Activated T-cell treated with anti-CD3 and anti-CD28 coated beads, Interleukin-2, amount 50 U/mL, for 24 hours (primary cell): ENCODE results near the gene EIF2S2.

ENCODE experiments used
- DNase-seq: peaks from one replicate; pipeline ENCODE4 v3.0.0-alpha.2; 2020
- H3K27ac Mint-ChIP-seq: 2 replicates; pipeline ENCODE4 v1.8.0; 2020; ENCODE audit warnings: mild to moderate bottlenecking, mixed read lengths
- H3K27me3 Mint-ChIP-seq: 2 replicates; pipeline ENCODE4 v1.8.0; 2020; ENCODE audit warnings: mixed read lengths
- H3K36me3 Mint-ChIP-seq: 2 replicates; pipeline ENCODE4 v1.8.0; 2020; ENCODE audit warnings: low read depth, mixed read lengths
- H3K4me1 Mint-ChIP-seq: 2 replicates; pipeline ENCODE4 v1.8.0; 2020; ENCODE audit warnings: low read depth, mixed read lengths
- H3K4me3 Mint-ChIP-seq: 2 replicates; pipeline ENCODE4 v1.8.0; 2020; ENCODE audit warnings: mild to moderate bottlenecking, moderate library complexity, mixed read lengths
- H3K9me3 Mint-ChIP-seq: 2 replicates; pipeline ENCODE4 v1.8.0; 2020; ENCODE audit warnings: mixed read lengths

EIF2S2 gene

GRCh38 chr20:34088305-34089174 lies 23.5 kb downstream of the EIF2S2 start:
- no peaks in the 10 kb centered on the region for H3K9me3 Mint-ChIP-seq
- DNase-seq, result no peak
- peaks cover 95% of the 10 kb centered on the region for H3K36me3 Mint-ChIP-seq
- peak overlapping the region; percentile 81 for H3K27ac Mint-ChIP-seq
- no peak overlapping the region for H3K4me3 Mint-ChIP-seq
- no peaks in the 10 kb centered on the region for H3K27me3 Mint-ChIP-seq
- H3K4me1 Mint-ChIP-seq, result peaks cover 19% of the 10 kb centered on the region

DNA sequence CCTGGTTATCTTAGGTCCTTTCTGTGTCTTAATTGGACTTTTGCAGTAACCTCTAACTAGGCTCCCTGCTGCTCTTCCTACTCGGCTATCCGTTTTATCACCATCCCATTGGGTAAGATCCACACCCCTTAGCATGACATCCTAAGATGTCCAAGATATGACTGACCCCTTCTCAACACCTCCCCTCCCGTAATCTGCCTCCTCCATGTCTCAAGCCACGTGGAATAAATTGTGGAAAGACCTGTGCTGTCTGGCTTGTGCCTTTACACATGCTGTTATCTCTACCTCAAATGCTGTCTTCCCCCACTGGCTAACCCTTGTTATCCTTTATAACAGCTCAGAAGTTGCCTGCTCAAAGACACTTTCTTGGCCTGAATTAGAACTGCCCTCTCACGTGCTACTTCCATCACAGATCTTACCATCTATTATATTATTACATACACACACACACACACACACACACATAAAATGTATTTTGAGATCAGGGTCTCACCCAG lies 26.5 kb downstream of the EIF2S2 start:
- Mint-ChIP-seq H3K9me3 (no peaks in the 10 kb centered on the region), H3K27ac (peak overlapping the region; percentile 22), H3K27me3 (no peaks in the 10 kb centered on the region), H3K36me3 (peaks cover 97% of the 10 kb centered on the region), H3K4me1 (peaks cover 10% of the 10 kb centered on the region), H3K4me3 (no peak overlapping the region)
- DNase-seq, result no peak

DNA sequence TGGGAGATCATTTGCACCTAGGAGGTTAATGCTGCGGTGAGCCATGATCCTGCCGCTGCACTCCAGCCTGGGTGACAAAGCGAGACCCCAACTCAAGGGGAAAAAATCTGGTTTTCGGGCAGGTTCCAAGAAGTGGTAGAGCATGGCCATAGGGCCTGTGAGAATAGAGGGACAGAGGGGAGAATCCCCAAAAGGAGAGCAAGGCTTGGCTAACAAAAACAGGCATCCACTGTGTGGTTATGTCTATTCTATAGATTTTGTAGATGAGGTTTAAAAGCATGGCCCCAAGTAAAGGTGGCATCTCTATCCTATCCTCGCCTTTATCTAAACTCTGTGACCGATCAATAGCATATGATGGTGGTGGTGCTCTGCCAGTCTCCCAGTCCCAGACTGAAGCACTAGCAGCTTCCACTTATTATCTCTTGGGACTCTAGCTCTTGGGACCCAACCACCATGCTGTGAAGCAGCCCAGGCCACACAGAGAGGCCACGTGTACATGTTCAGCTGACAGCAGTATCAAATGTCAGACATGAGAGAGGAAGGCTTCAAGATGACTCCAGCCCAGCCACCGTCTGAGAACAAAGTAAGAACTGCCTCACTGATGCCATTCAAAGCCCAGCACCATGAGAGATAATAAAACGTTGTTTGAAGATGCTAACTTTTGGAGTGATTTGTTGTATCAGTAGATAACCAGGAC lies 27.7 kb downstream of the EIF2S2 start:
- DNase-seq, result no peak
- H3K4me3 Mint-ChIP-seq, result no peak overlapping the region
- peaks cover 10% of the 10 kb centered on the region for H3K4me1 Mint-ChIP-seq
- peaks cover 95% of the 10 kb centered on the region for H3K36me3 Mint-ChIP-seq
- H3K27me3 Mint-ChIP-seq, result no peaks in the 10 kb centered on the region
- H3K27ac Mint-ChIP-seq, result peak overlapping the region; percentile 47
- no peaks in the 10 kb centered on the region for H3K9me3 Mint-ChIP-seq

DNA sequence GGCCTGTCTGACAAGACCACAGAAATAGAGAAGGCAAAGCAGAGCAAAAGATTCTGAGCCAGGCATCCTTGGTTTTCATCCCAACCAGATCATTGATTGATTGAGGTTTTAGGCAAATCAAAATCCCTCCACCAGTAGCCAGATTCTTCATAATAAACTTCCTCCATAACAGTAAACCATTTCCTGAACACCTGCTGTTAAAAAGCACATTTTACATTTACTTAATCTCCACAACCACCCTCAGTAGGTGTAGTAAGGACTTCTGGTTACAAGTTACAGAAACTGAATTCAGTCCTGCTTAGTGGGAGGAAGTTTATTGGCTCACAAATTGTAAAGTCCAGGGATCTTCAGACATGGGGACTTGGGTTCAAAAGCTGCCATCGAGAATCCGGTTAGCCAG lies 28.3 kb downstream of the EIF2S2 start:
- DNase-seq, result no peak
- peaks cover 8% of the 10 kb centered on the region for H3K4me1 Mint-ChIP-seq
- peak overlapping the region; percentile 42 for H3K27ac Mint-ChIP-seq
- H3K4me3 Mint-ChIP-seq, result no peak overlapping the region
- H3K27me3 Mint-ChIP-seq, result no peaks in the 10 kb centered on the region
- peaks cover 95% of the 10 kb centered on the region for H3K36me3 Mint-ChIP-seq
- no peaks in the 10 kb centered on the region for H3K9me3 Mint-ChIP-seq

- H3K4me3 Mint-ChIP-seq, result no peak overlapping the region
- H3K27ac Mint-ChIP-seq, result peak overlapping the region; percentile 57
- no peaks in the 10 kb centered on the region for H3K9me3 Mint-ChIP-seq
- no peak for DNase-seq
- H3K36me3 Mint-ChIP-seq, result peaks cover 95% of the 10 kb centered on the region
- H3K27me3 Mint-ChIP-seq, result no peaks in the 10 kb centered on the region
- peaks cover 4% of the 10 kb centered on the region for H3K4me1 Mint-ChIP-seq
Measured at GRCh38 chr20:34083137-34083536, 28.9 kb downstream of the EIF2S2 start.

- H3K36me3 Mint-ChIP-seq, result peaks cover 95% of the 10 kb centered on the region
- H3K27ac Mint-ChIP-seq, result peak overlapping the region; percentile 57
- no peaks in the 10 kb centered on the region for H3K4me1 Mint-ChIP-seq
- H3K27me3 Mint-ChIP-seq, result no peaks in the 10 kb centered on the region
- DNase-seq, result no peak
- no peaks in the 10 kb centered on the region for H3K9me3 Mint-ChIP-seq
- H3K4me3 Mint-ChIP-seq, result no peak overlapping the region
Measured at GRCh38 chr20:34082232-34082887, 29.7 kb downstream of the EIF2S2 start.

DNA sequence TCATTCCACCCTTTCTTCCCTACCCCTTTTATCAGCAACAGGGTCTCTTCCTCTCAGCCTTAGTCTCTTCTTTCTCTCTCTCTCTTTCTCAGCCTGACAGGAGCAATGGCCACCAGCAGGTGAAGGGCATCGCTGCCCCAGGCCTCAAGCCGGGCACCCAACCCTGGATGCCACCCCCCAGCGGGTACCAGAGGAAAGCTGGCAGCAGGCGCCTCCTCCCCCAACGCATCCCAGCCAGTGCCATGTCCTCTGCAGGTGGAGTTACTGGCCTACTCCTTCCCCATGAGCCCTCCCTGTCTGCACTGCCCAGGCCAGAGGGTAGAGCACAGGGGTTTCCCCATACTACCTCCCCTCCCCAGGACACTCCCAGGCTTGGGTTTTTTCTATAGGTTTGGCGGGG lies 32.2 kb downstream of the EIF2S2 start:
- H3K27ac Mint-ChIP-seq, result peak overlapping the region; percentile 67
- no peaks in the 10 kb centered on the region for H3K27me3 Mint-ChIP-seq
- H3K4me3 Mint-ChIP-seq, result no peak overlapping the region
- no peak for DNase-seq
- H3K9me3 Mint-ChIP-seq, result no peaks in the 10 kb centered on the region
- no peaks in the 10 kb centered on the region for H3K4me1 Mint-ChIP-seq
- peaks cover 96% of the 10 kb centered on the region for H3K36me3 Mint-ChIP-seq

DNA sequence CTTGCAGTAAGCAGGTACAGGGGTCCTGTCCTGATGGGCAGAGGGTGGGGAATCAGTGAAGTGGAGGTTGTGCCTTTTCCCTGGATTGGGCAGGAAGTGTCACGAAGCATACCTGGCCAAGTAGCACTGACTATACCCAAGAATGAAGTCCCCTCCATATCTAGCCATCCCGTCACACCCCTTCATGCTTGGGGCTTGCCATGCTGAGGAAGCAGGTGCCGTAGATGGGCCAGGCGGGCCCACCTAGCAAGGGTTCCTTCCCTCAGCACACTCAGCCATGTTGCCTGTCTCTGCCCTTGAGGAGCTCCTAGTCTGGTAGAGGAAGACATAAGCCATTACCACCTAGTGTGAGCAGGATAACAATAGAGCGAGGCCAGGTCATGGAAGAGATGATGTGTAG lies 33.5 kb downstream of the EIF2S2 start:
- Mint-ChIP-seq H3K27ac (peak overlapping the region; percentile 67), H3K27me3 (no peaks in the 10 kb centered on the region), H3K36me3 (peaks cover 94% of the 10 kb centered on the region), H3K9me3 (no peaks in the 10 kb centered on the region), H3K4me3 (no peak overlapping the region), H3K4me1 (peaks cover 11% of the 10 kb centered on the region)
- no peak for DNase-seq

DNA sequence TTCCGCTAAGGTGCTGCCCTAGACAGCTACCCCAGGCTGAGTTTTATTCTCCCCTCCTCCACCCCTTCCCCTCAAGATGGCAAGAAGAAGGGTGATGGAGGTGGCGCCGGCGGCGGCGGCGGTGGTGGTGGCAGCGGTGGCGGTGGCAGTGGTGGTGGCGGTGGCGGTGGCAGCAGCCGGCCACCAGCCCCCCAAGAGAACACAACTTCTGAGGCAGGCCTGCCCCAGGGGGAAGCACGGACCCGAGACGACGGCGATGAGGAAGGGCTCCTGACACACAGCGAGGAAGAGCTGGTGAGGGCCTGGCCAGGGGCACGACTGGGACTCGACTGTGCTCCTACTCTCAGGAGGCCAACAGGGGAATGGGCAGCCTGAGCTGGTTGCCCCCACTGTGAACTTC lies 35.1 kb downstream of the EIF2S2 start:
- H3K9me3 Mint-ChIP-seq, result no peaks in the 10 kb centered on the region
- no peak for DNase-seq
- peaks cover 16% of the 10 kb centered on the region for H3K4me1 Mint-ChIP-seq
- no peak overlapping the region for H3K4me3 Mint-ChIP-seq
- H3K27ac Mint-ChIP-seq, result no peak overlapping the region
- H3K27me3 Mint-ChIP-seq, result no peaks in the 10 kb centered on the region
- H3K36me3 Mint-ChIP-seq, result peaks cover 92% of the 10 kb centered on the region

- Mint-ChIP-seq H3K27ac (peak overlapping the region; percentile 48), H3K36me3 (peaks cover 89% of the 10 kb centered on the region)
Measured at GRCh38 chr20:34075647-34076046, 36.4 kb downstream of the EIF2S2 start.

DNA sequence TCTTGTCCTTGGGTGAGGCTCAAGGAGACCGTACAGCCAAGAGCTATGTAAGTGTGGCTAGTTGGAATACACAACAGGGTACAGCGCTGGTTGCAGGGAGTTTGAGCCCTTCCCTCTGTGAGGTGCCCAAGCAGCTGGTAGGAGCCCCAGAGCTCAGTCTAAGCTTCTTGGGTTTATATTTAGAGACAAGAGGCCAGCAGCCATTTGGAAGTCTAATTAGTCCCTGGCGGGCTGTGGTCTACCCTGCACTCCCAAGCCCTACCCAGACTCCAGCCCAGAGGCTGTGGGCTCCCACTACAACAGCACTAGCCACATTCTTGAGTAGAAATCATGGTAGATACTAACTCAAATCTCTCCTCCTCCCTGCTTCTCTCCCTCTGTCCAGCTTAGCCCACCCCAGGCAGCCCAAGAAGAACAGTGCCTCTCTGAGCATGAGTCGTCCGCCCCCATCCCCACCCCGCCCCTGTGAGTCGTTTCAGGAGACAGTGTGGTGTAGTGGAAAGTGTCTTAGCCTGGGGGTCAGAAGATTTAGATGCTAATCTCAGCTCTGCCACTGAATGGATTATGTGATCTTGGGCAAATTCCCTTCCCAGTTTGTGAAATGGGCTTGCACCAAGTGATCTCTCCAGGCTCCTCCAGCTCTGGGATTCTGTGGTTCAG lies 37.8 kb downstream of the EIF2S2 start:
- no peak for DNase-seq
- Mint-ChIP-seq H3K4me1 (peaks cover 36% of the 10 kb centered on the region), H3K4me3 (no peak overlapping the region), H3K27me3 (no peaks in the 10 kb centered on the region), H3K36me3 (peaks cover 78% of the 10 kb centered on the region), H3K27ac (peak overlapping the region; percentile 76), H3K9me3 (no peaks in the 10 kb centered on the region)

More at GRCh38 chr20:34075647-34076046, 36.4 kb downstream of the EIF2S2 start:
- peaks cover 22% of the 10 kb centered on the region for H3K4me1 Mint-ChIP-seq
- no peak for DNase-seq
- no peaks in the 10 kb centered on the region for H3K27me3 Mint-ChIP-seq
- H3K4me3 Mint-ChIP-seq, result no peak overlapping the region
- H3K9me3 Mint-ChIP-seq, result no peaks in the 10 kb centered on the region

GRCh38 chr20:34072778-34073177 lies 39.3 kb downstream of the EIF2S2 start:
- Mint-ChIP-seq H3K27ac (peak overlapping the region; percentile 45), H3K4me3 (no peak overlapping the region), H3K36me3 (peaks cover 63% of the 10 kb centered on the region), H3K9me3 (no peaks in the 10 kb centered on the region), H3K27me3 (no peaks in the 10 kb centered on the region), H3K4me1 (peaks cover 50% of the 10 kb centered on the region)
- DNase-seq, result no peak

DNA sequence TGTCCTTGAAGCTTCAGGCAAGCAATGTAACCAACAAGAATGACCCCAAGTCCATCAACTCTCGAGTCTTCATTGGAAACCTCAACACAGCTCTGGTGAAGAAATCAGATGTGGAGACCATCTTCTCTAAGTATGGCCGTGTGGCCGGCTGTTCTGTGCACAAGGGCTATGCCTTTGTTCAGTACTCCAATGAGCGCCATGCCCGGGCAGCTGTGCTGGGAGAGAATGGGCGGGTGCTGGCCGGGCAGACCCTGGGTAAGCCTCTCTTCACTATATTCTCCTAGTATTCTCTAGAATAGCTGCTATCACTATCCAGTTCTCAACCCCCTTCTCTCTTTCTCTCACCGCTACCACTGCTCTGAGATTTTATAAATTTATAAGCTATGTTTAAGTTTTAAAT lies 40.0 kb downstream of the EIF2S2 start:
- Mint-ChIP-seq H3K27ac (peak overlapping the region; percentile 56), H3K27me3 (no peaks in the 10 kb centered on the region), H3K36me3 (peaks cover 56% of the 10 kb centered on the region)

DNA sequence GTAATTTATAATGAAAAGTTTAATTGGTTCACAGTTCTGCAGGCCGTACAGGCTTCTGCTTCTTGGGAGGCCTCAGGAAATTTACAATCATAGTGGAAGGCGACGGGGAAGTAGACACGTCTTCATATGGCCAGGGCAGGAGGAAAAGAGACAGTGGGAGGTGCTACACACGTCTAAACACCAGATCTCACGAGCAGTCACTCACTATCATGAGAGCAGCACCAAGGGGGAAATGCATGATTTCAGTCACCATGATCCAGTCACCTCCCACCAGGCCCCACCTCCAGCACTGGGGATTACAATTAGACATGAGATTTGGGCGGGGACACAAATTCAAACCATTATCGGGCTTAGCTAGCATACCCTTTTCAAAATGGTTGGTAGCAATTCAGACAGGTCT lies 41.2 kb downstream of the EIF2S2 start:
- Mint-ChIP-seq H3K36me3 (peaks cover 44% of the 10 kb centered on the region), H3K4me3 (no peak overlapping the region), H3K9me3 (no peaks in the 10 kb centered on the region), H3K27ac (peak overlapping the region; percentile 8), H3K27me3 (no peaks in the 10 kb centered on the region), H3K4me1 (peaks cover 53% of the 10 kb centered on the region)
- DNase-seq, result no peak

More for the DNA sequence above, 40.0 kb downstream of the EIF2S2 start:
- Mint-ChIP-seq H3K4me1 (peaks cover 51% of the 10 kb centered on the region), H3K4me3 (no peak overlapping the region), H3K9me3 (no peaks in the 10 kb centered on the region)
- DNase-seq, result no peak
